ENCODE results near the gene GNAT3.

The GNAT3 gene

DNA sequence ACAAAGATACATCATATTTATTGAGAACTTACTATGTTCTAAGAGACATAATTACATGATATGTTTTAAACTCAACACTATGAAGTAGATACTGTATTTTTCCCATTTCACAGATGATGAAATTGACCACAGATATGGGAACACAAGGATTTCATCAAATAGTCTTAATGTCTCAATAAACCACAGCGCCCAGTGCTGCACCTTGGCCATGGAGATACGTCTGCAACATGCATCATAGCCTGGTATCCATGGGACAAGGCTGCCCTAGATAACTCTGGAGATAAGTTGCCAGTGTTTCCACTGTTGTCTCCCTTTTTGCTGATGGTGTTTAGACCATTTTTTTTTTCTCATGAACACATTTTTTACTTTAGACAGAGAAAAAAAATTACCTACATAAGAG is 97.5 kb downstream of the GNAT3 start:
- DNase-seq = no peak

DNA sequence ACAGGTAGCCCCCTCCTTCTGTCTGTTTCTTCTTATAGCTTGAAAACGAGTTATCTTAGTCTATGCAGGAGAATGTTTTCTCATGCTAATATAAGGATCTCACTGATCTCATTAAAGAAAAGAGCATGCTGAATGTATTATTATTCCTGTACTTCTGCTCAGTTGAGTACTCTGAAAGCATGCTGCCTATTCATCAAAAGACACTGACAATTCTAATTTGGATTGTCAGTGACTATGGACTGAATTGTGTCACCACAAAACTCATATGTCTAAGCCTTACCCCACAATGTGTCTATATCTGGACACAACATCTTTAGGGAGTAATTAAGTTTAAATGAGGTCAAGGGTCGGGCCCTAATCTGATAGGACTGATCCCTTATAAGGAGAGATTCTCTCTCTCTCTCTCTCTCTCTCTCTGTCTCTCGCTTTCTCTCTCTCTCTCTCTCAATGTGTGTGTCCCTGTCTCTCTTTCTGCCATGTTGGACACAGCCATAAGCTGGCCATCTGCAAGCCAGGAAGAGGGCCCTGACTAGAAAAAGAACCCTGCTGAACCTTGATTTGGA is 98.4 kb downstream of the GNAT3 start:
- no peak for DNase-seq

DNA sequence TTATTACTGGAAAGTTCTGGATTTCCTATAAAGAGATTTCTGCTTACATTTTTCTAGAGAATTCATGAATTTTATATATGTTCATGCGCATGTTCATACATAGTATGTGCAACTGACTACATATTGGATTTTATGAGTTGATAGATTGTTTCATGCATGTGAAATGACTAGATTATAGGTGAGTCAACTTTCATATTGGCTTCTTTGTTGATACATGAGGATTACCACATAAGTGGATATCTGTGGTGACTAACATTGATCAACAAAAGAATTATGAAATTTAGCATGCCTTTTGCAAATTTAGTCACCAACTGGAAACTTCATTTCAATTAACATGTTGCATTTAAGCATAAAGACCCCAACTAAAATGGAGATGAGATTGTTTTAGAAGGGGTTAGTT is 99.0 kb downstream of the GNAT3 start:
- DNase-seq = no peak

DNA sequence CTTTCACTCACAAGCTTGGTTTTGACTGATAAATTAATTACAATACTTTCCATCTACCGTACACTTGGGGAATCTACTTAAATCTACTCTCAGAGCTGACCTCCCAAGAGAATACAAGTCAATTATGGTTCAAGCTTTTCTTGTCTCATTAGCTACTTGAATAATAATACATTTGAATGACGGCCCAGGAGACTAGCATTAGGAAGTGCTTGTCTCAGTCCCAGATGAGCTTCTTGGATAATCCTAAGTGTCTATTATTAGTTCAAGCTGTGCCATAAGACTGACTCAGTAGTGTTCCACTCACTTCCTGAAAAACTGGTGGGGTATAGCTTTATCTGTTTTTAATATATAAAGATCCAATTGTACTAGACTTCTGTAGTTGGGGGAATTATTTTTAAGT is 100.2 kb downstream of the GNAT3 start:
- DNase-seq = no peak

DNA sequence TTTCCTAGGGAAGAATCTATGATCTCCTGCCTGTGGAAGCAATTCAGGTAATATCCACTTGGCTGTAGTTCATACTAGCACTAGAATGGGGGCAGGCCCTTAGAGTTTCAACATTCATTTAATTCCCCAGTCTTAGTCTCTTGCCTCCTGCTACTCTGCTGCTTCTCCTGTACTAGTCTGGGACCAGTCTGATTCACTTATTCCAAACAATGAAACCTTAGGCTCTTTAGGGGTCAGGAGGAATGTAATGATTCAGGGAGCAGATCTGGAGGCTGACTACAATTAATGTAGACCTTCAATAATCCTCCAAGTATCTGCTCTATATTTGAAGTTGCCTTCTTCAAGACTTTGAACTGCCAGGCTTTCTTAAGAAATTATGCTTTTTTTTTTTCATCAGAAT is 101.8 kb downstream of the GNAT3 start:
- DNase-seq = no peak
